Brain microvascular endothelial cell (primary cell): ENCODE measurements around the gene KCNMA1.
A peak's percentile ranks its signal among the peaks of the same experiment; 100 is the strongest.

Experiments used
- DNase-seq: peaks from one replicate; pipeline ENCODE4 v3.0.0-alpha.2; 2020
- H3K27ac ChIP-seq: fragments of 250-450 bp; sonication (Bioruptor Pico); 2 replicates; pipeline ENCODE4 v1.5.1; 2020; ENCODE audit warnings: mild to moderate bottlenecking, moderate library complexity
- H3K27me3 ChIP-seq: fragments of 250-450 bp; sonication (Bioruptor Pico); replicated peaks from 2 replicates; pipeline ENCODE4 v1.5.1; 2020; ENCODE audit warnings: mild to moderate bottlenecking
- H3K36me3 ChIP-seq: fragments of 250-450 bp; sonication (Bioruptor Pico); replicated peaks from 2 replicates; pipeline ENCODE4 v1.5.1; 2020; ENCODE audit warnings: mild to moderate bottlenecking
- H3K4me3 ChIP-seq: 2 replicates; pipeline ENCODE4 v1.5.1; 2011; ENCODE audit warnings: low read depth, mild to moderate bottlenecking, control low read depth, low read length, moderate library complexity
- CTCF ChIP-seq: IDR thresholded peaks from 2 replicates; pipeline ENCODE4 v1.5.1; 2011; ENCODE audit warnings: low read depth, mild to moderate bottlenecking, moderate library complexity, low read length, control low read depth, inconsistent platforms; ENCODE audit errors: missing control alignments
- in situ Hi-C: cut with HindIII; loops from 2 replicates; pipeline ENCODE4 v1.10.0; 2017; ENCODE audit warnings: low sequenced_read_pairs, low pct_ligation_motif_present

The KCNMA1 gene

GRCh38 chr10:77139252-77140160 lies 498.1 kb downstream of the KCNMA1 start:
- no peaks in the 10 kb centered on the region for H3K36me3 ChIP-seq
- no peak overlapping the region for H3K27ac ChIP-seq
- H3K27me3 ChIP-seq: no peaks in the 10 kb centered on the region
- H3K4me3 ChIP-seq: no peak overlapping the region
- in situ Hi-C loops: no loop called here
- TF ChIP-seq CTCF: no peak
- no peak for DNase-seq

DNA sequence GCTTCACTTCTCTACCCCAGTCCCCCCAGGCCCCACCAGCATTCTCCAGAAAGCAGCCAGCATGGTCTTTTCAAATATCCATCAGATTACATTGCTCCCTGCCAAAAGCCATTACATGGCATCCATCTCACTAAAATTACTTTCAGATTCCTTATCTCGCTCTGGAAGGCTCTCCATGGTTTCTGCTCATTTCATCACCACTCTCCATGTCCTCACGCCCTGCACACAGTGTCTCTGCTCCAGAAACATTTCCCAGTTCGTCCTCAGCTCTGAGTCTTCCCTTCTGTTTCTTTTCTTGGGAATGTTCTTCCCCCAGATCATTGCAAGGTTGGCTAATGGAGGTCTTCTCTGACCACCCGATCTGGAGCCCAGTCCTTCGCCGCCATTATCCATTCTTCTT lies 499.1 kb downstream of the KCNMA1 start:
- no peak for DNase-seq
- no peak overlapping the region for H3K27ac ChIP-seq
- H3K27me3 ChIP-seq: no peaks in the 10 kb centered on the region
- H3K36me3 ChIP-seq: no peaks in the 10 kb centered on the region
- TF ChIP-seq CTCF: no peak
- no peak overlapping the region for H3K4me3 ChIP-seq
- in situ Hi-C loops: no loop called here

GRCh38 chr10:77135555-77135954 lies 502.1 kb downstream of the KCNMA1 start:
- TF ChIP-seq CTCF: no peak
- DNase-seq: no peak
- H3K27me3 ChIP-seq: no peaks in the 10 kb centered on the region
- H3K36me3 ChIP-seq: no peaks in the 10 kb centered on the region
- no peak overlapping the region for H3K4me3 ChIP-seq
- in situ Hi-C loops: no loop called here
- no peak overlapping the region for H3K27ac ChIP-seq

- Histone ChIP-seq H3K27ac (no peak overlapping the region), H3K36me3 (no peaks in the 10 kb centered on the region), H3K4me3 (no peak overlapping the region), H3K27me3 (no peaks in the 10 kb centered on the region)
- in situ Hi-C loops: no loop called here
- peak; percentile 62 for DNase-seq
- TF ChIP-seq CTCF: no peak
These were observed 506.4 kb downstream of the KCNMA1 start for GRCh38 chr10:77131214-77131613.

GRCh38 chr10:77127243-77127642 lies 510.4 kb downstream of the KCNMA1 start:
- no peak for TF ChIP-seq CTCF
- H3K4me3 ChIP-seq: no peak overlapping the region
- in situ Hi-C loops: no loop called here
- H3K27ac ChIP-seq: no peak overlapping the region
- no peaks in the 10 kb centered on the region for H3K27me3 ChIP-seq
- H3K36me3 ChIP-seq: no peaks in the 10 kb centered on the region
- no peak for DNase-seq
